SKM-1 (cell line): ENCODE results near the gene FRYL.

ENCODE experiments used
- DNase-seq: peaks from one replicate; lab custom pipeline; 2025; ENCODE audit not compliant: unreplicated experiment; lab: John Stamatoyannopoulos, UW

The FRYL gene

GRCh38 chr4:48493452-48494100, 286.5 kb downstream of the FRYL start:
- no peak for DNase-seq

- no peak for DNase-seq
Observed at GRCh38 chr4:48491514-48492176, 288.4 kb downstream of the FRYL start.

- no peak for DNase-seq
Observed at GRCh38 chr4:48490680-48491513, 289.2 kb downstream of the FRYL start.

GRCh38 chr4:48490012-48490679, 289.9 kb downstream of the FRYL start, which contains the start of gene ZAR1:
TSS of gene ZAR1 (plus strand) at chr4:48490252. CDS start at chr4:48490292, 40 bp downstream.
- DNase-seq: no peak

GRCh38 chr4:48489683-48490011, 290.4 kb downstream of the FRYL start:
- DNase-seq: no peak

- DNase-seq: no peak
Observed at GRCh38 chr4:48484494-48485168, 295.4 kb downstream of the FRYL start.

- no peak for DNase-seq
Observed at GRCh38 chr4:48483777-48484493, 296.1 kb downstream of the FRYL start.

GRCh38 chr4:48483006-48483776, 296.9 kb downstream of the FRYL start, which contains the start of gene SLC10A4:
TSS of gene SLC10A4 (plus strand) at chr4:48483343. CDS start at chr4:48483562, 219 bp downstream.
- no peak for DNase-seq

GRCh38 chr4:48481581-48481980, 298.5 kb downstream of the FRYL start:
- no peak for DNase-seq

GRCh38 chr4:48478273-48478672, 301.8 kb downstream of the FRYL start:
- DNase-seq: no peak

- no peak for DNase-seq
Observed at GRCh38 chr4:48475770-48476169, 304.3 kb downstream of the FRYL start.

- DNase-seq: no peak
Observed at GRCh38 chr4:48472794-48473193, 307.3 kb downstream of the FRYL start.

- DNase-seq: no peak
Observed at GRCh38 chr4:48470570-48470969, 309.5 kb downstream of the FRYL start.

GRCh38 chr4:48470137-48470536, 309.9 kb downstream of the FRYL start:
- no peak for DNase-seq

- DNase-seq: no peak
Observed at GRCh38 chr4:48467891-48468290, 312.2 kb downstream of the FRYL start.

- DNase-seq: no peak
Observed at GRCh38 chr4:48467442-48467841, 312.6 kb downstream of the FRYL start.

- DNase-seq: no peak
Observed at GRCh38 chr4:48462363-48462762, 317.7 kb downstream of the FRYL start.

GRCh38 chr4:48461000-48461399, 319.1 kb downstream of the FRYL start:
- no peak for DNase-seq

- no peak for DNase-seq
Observed at GRCh38 chr4:48454591-48454990, 325.5 kb downstream of the FRYL start.
